Midbrain (tissue), 1 donor: ENCODE measurements around the gene SBF1.
"Not testable (repeated sequence)": the region's sequence is repeated elsewhere in the genome, so short reads cannot be mapped to it uniquely, and the experiment has no call there.

Source experiments
- DNase-seq: peaks from one replicate; lab custom pipeline; 2025; lab: John Stamatoyannopoulos, UW

Gene SBF1

GRCh38 chr22:50432131-50432876 lies 42.5 kb downstream of the SBF1 start:
- DNase-seq = no peak

GRCh38 chr22:50425179-50425916 lies 49.5 kb downstream of the SBF1 start:
- DNase-seq = no peak

- DNase-seq = no peak
Measured at GRCh38 chr22:50423956-50424355, 50.9 kb downstream of the SBF1 start.

DNA sequence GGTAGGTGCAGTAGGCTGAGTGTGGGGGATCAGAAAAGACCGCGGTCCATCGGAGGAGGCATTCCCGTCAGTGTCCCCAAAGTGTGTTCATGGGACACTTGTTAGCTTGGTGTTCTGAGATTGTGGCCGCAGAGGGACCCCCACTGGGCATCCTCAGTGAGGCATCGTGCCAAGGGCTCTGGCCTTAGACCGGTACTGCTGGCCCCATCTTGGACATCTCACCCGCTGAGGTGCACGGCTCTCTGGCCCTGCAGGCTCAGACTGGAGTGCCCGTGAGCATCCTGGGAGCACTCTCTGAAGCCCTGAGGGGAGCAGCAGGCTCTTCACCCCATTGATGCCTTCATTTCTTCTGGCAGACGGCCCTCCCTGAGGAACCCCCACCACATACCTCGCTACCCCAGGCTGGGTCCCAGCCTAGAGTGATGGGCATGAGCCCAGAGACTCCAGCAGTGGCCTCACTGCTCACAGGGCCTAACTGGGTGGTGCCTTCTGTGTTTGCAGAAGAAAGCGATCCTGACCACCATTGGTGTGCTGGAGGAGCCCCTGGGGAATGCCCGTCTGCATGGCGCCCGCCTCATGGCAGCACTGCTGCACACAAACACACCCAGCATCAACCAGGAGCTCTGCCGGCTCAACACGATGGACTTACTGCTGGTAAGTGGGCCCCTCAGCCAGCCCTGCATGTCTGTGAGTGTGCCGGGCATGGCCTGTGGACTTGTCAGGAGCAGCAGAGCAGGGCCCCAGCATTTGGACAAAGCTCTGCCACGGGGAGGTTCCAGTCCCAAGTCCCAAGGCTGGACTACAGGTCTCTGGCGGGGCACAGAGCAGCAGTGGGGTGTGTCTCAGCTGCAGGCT lies 51.6 kb downstream of the SBF1 start:
- no peak for DNase-seq

DNA sequence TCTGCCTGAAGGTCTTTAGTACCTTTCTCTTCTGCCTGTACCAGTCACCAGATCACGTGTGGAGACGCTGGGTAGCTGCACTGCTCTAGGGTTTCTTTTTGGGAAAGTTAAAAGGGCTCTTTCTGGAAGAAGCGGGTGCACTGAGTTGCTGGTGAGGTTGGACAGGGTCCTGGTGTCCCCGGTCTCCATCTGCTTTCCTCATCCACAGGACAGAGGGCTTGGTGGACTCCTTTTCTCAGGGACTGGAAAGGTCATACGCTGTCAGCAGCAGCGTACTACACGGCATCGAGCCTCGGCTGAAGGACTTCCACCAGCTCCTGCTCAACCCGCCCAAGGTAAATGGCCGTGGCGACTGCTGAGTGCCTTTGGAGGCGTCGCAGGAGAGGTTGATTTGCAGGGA lies 52.8 kb downstream of the SBF1 start:
- no peak for DNase-seq

DNA sequence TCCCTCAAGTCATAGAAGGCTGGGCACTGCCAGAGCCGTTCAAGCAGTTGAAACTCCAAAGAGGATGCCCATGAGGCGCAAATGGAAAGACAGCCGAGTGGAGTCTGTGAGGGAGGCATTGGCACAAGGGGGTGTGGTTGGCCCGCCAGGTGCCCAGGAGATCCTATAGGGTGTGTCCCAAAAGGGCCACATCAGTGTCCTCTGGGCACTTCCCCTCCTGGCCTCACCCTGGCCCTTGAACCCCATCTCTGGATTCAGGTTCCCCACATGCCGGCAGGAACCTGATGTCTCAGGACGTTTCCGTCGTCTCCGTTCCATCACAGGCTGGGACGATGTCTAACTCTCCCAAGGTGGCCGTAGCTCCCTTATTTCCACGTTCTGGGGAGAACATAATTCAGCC lies 54.3 kb downstream of the SBF1 start:
- DNase-seq = no peak

- no peak for DNase-seq
Measured at GRCh38 chr22:50420015-50420414, 54.8 kb downstream of the SBF1 start.

DNA sequence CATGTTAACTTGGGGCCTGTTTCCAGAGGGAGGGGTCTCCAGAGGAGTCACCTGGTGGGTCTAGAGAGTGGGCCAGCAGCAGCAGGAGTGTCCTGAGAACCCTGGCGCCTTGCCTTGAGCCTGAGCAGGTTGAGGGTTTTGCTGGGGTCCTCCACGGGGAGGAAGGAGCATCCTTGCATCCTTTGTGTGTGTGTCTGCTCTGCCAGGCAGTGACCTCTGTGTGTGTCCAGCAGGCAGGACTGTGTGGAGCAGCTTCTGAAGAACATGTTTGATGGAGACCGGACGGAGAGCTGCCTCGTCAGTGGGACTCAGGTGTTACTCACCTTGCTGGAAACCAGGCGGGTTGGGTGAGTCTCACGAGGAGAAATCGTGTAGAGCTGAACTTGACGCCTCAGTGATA lies 55.7 kb downstream of the SBF1 start:
- DNase-seq = no peak

DNA sequence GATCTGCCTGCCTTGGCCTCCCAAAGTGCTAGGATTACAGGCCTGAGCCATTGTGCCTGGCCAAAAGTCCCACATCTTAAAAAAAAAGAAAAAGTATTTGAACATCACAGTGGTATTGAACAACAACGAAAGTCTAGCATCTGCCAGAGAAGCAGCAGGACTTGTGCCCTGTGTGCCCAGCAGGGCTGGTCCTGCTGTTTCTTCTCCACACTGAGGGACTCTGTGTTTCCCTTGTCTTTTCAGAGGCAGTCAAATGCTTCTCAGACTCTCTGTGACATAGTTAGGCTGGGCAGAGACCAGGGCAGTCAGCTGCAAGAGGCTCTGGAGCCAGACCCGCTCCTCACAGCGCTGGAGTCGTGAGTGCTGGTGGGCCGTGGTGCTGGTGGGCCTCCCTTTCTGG lies 56.2 kb downstream of the SBF1 start:
- DNase-seq = peak; percentile 49

DNA sequence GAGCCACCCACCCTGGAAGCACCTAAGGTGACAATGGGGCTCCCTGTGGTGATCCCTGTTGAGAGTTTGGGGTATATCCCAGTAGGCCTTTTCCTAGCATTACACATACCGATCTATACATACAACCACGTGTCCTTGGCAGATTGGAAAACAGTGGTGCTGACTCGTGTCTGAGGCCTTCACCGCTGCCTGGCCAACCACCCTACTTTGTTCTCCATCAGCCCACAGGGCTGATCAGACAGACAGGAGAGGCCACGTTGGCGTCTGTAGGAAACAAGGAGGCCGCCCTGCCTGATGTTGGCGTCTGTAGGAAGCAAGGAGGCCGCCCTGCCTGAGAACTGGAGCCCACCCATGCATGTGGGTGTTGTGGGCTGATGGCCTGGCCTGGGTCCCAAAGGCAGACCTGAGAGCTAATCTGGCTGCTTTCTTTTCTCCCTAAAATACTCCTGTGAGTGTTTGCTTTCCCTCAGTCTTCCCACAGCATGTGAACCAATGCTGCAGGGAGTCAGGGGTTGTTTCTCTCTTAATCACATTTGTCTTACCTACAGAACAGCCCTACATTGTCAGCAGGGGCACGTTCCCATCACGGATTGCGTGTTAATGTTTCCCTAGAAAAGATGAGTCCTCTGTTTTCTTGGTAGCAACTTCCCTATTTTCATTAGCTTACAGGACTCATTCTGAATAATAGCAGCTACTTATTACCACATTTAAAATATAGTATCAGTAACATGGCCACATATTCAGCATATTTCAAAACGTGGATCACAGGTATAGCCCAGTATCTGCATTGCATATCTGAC lies 57.2 kb downstream of the SBF1 start:
- no peak for DNase-seq

GRCh38 chr22:50416996-50417395 lies 57.8 kb downstream of the SBF1 start:
- peak; percentile 16 for DNase-seq

GRCh38 chr22:50415426-50415825 lies 59.4 kb downstream of the SBF1 start:
- DNase-seq = no peak

DNA sequence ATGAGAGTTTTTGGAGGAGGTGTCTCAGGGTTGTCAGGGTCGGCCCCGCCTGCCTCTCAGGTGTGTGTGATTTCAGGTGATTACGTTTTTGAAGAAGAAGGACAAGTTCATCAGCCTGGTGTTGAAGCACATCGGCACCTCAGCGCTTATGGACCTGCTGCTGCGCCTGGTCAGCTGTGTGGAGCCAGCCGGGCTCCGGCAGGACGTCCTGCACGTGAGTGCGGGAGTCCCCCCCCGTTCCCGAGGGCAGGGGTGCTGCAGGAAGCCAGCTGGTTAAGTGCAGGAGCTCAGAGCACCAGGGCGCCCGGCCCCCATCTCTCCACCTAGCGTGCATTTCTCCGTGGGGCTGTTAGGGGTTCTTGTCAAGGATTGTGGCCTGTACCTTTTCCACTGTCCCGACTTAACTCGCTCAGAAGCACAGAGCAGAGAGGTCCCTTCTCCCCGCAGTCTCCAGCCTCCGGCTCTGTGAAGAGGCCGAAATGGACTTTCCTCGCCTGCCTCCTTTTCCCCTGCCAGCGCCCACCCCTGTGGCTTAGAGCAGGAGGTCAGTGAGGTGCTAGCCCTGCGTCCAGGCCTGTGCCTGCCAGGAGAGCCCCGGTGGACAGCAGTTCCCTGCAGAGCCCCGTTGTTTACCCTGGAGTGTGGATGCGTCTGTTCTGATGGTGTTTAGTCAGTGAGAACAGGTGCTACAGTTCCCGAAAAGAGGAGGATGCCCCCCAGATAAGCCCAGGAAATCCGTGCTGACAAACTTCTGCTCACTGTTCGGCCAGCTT lies 60.2 kb downstream of the SBF1 start:
- DNase-seq = no peak

GRCh38 chr22:50408954-50409353 lies 65.9 kb downstream of the SBF1 start:
- DNase-seq = not testable (repeated sequence)

DNA sequence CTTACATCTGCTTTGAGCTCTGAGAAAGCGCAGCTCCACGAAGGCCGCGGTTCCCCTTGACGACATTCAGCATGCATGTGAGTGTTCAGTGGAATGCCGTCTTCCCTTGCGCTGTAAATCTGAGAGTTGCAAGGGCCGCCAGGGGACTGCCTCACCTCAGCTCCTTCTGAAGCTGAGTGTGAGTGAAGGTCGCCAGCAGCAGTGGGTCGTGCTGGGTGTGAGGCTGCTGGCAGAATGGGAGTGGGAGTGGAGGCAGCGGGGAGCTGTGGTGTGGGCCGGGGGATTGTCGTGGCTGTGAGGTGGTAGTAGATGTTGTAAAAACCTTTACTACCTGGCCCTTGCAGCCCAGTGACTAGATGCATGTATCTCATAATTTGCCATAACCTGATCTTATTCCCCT lies 66.5 kb downstream of the SBF1 start:
- no peak for DNase-seq

- no peak for DNase-seq
Measured at GRCh38 chr22:50406416-50407170, 68.2 kb downstream of the SBF1 start.

DNA sequence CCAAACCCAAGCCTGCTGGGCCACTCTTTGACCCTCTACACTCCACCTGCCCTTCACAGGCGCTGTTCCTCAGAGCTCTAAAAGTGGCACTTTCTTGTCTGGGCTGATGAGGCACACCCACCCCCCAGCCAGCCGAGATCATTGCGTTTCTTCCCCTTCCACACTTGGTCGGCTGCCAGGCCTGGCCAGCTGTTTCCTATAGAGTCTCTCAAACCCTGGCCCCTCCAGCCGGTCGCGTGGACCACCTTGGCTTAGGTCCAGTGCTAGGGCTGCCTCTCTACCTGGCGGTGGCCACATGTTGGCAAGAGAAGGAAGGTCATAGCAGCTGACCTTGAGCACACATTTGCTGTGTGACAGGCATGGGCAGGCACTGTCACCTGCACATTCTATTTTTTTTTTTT lies 71.1 kb downstream of the SBF1 start:
- DNase-seq = peak; percentile 49

DNA sequence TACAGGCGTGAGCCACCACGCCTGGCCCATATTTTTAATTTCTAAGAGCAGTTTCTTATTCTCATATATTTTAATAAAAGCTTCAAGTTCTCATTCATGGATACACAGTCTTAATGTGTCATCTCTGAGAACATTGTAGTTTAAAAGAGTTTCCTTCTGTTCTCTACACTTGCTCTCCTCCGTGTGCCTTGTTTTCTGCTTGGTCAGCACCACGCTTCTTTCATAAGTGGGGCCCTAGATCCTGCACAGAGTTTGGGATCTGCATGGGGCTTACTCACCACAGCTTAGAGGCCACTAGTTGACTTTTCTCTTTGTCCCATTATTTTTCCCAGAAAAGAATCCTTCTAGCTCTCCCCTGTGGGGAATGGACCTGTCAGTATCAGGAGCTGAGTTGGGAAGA lies 72.9 kb downstream of the SBF1 start:
- DNase-seq = no peak

DNA sequence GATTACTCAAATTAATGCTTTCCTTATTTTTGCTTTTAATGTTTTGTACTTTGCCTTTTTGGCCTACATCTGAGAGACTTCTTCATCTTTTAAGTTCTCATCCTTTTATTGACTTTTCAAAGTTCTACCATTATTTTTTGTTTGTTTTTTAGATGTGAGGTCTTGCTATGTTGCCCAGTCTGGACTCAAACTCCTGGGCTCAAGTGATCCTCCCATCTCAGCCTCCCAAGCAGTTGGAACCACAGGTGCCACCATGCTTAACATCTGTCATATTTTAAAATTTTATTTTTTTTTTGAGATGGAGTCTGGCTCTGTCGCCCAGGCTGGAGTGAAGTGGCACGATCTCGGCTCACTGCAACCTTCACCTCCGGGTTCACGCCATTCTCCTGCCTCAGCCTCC lies 73.9 kb downstream of the SBF1 start:
- no peak for DNase-seq

GRCh38 chr22:50400406-50400805 lies 74.4 kb downstream of the SBF1 start:
- DNase-seq = no peak
